ENCODE data around the gene PPP1R16B.
"Not testable (repeated sequence)": the region's sequence is repeated elsewhere in the genome, so short reads cannot be mapped to it uniquely, and the experiment has no call there.

Gene PPP1R16B

GRCh38 chr20:38855356-38855755 is 49.9 kb downstream of the PPP1R16B start:
- no peak for DNase-seq

- no peak for DNase-seq
These were observed 51.1 kb downstream of the PPP1R16B start for GRCh38 chr20:38856570-38856969.

GRCh38 chr20:38857703-38858102 is 52.2 kb downstream of the PPP1R16B start:
- DNase-seq: no peak

- DNase-seq: no peak
These were observed 53.7 kb downstream of the PPP1R16B start for GRCh38 chr20:38859070-38859690.

GRCh38 chr20:38859857-38860256 is 54.4 kb downstream of the PPP1R16B start:
- DNase-seq: not testable (repeated sequence)

- DNase-seq: no peak
These were observed 55.5 kb downstream of the PPP1R16B start for GRCh38 chr20:38861071-38861401.

- no peak for DNase-seq
These were observed 56.7 kb downstream of the PPP1R16B start for GRCh38 chr20:38862226-38862625.

GRCh38 chr20:38863024-38863851 is 57.7 kb downstream of the PPP1R16B start:
- no peak for DNase-seq

GRCh38 chr20:38864662-38865061 is 59.2 kb downstream of the PPP1R16B start:
- DNase-seq: no peak

- no peak for DNase-seq
These were observed 61.0 kb downstream of the PPP1R16B start for GRCh38 chr20:38866265-38867061.

GRCh38 chr20:38867062-38867359 is 61.5 kb downstream of the PPP1R16B start:
- DNase-seq: no peak

GRCh38 chr20:38870733-38871559 is 65.4 kb downstream of the PPP1R16B start:
- no peak for DNase-seq

- no peak for DNase-seq
These were observed 66.1 kb downstream of the PPP1R16B start for GRCh38 chr20:38871560-38871953.

GRCh38 chr20:38872036-38872435 is 66.5 kb downstream of the PPP1R16B start:
- no peak for DNase-seq

- DNase-seq: no peak
These were observed 67.1 kb downstream of the PPP1R16B start for GRCh38 chr20:38872491-38873049.

GRCh38 chr20:38873050-38873581 is 67.6 kb downstream of the PPP1R16B start:
- peak in 4 of 6 experiments; percentile 17 to 34 (median 26) for DNase-seq

- DNase-seq: peak in 2 of 6 experiments; percentile 22 to 24
These were observed 69.1 kb downstream of the PPP1R16B start for GRCh38 chr20:38874460-38875174.

GRCh38 chr20:38875175-38875993 is 69.9 kb downstream of the PPP1R16B start:
- peak in 5 of 6 experiments; percentile 16 to 50 (median 23) for DNase-seq

GRCh38 chr20:38877483-38877882 is 72.0 kb downstream of the PPP1R16B start:
- DNase-seq: no peak

- no peak for DNase-seq
These were observed 73.4 kb downstream of the PPP1R16B start for GRCh38 chr20:38878866-38879265.

Measured in stimulated activated naive CD4-positive, alpha-beta T cell (primary cell).